ENCODE results near the gene RSPH3.
A peak's percentile ranks its signal among the peaks of the same experiment; 100 is the strongest.
"Not testable (repeated sequence)": the region's sequence is repeated elsewhere in the genome, so short reads cannot be mapped to it uniquely, and the experiment has no call there.

Gene RSPH3

DNA sequence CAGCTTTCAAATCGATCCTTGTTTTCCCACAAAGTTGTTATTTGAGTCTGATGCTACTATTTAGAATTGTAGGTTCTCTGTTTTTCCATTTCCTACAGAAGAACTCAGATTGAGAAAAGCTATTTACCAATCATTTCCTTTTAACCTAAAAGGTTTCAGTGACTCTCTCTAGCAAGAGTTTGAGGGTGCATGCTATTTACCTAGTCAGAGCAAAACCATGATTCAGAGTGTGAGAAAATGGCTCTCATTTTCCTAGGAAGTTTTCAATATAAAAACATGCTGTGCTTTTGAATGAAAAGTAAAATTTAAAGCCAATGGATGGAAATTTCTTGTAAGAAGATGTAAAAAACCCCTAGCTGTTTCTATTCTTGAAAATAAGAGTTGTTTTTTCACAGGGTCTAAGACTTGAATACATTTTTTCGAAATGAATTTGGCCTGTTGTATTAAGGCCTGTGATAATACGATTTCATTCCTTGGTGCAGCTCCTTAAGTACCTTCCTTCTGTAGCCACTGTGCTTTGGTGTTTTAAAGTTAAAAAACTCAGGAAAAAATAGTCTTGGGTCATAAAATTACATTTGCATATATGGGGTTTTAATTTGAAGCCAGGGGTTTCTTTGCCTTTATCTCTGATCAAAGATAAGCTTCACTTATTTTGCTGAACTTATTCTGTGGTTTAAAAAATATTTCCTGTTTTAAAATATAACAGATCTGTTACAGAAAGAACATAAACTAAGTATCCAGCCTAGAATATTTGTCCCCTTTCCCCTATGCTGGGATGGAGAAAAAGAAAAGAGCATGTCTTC is 18.0 kb upstream of the RSPH3 start:
- Histone ChIP-seq H3K36me3 (ENCODE audit: insufficient read depth, low read length) (no peaks in the 10 kb centered on the region), H3K9ac (ENCODE audit: low read depth, low read length) (no peak overlapping the region), H3K4me2 (ENCODE audit: low read length) (no peak overlapping the region), H3K4me3 (ENCODE audit: low read length) (no peak overlapping the region), H3K4me1 (ENCODE audit: control insufficient read depth, insufficient read depth, low read length) (no peaks in the 10 kb centered on the region), H3K9me3 (replicated peaks; ENCODE audit: low read length) (no peaks in the 10 kb centered on the region), H3K27me3 (ENCODE audit: control insufficient read depth, insufficient read depth, low read length) (no peaks in the 10 kb centered on the region)

DNA sequence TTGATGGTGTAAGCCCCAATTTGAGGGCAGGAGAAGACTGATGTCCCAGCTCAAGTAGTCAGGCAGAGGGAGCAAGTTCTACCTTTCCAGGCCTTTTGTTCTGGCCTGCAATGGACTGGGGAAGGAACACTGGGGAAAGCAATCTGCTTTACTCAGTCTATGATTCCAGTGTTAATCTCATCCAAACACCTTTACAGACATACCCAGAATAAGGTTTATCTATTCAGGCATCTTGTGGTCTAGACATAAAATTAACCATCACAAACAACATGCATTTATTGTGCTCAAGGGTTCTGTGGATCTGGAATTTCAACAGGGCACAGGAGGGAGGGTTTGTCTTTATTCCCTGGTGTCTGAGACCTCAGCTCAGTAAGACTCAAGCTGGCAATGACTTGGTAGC is 14.4 kb upstream of the RSPH3 start:
- Histone ChIP-seq H3K4me2 (ENCODE audit: low read length) (no peak overlapping the region), H3K36me3 (ENCODE audit: insufficient read depth, low read length) (no peaks in the 10 kb centered on the region), H3K4me3 (ENCODE audit: low read length) (no peak overlapping the region), H3K9me3 (replicated peaks; ENCODE audit: low read length) (no peaks in the 10 kb centered on the region), H3K4me1 (ENCODE audit: control insufficient read depth, insufficient read depth, low read length) (no peaks in the 10 kb centered on the region), H3K9ac (ENCODE audit: low read depth, low read length) (no peak overlapping the region), H3K27me3 (ENCODE audit: control insufficient read depth, insufficient read depth, low read length) (no peaks in the 10 kb centered on the region)

GRCh38 chr6:159013229-159013628 is 13.2 kb upstream of the RSPH3 start:
- no peaks in the 10 kb centered on the region for H3K9me3 ChIP-seq (replicated peaks; ENCODE audit: low read length)

GRCh38 chr6:159012201-159012600 is 12.2 kb upstream of the RSPH3 start:
- no peak overlapping the region for H3K9ac ChIP-seq (ENCODE audit: low read depth, low read length)
- H3K4me1 ChIP-seq (ENCODE audit: control insufficient read depth, insufficient read depth, low read length), result no peaks in the 10 kb centered on the region
- no peaks in the 10 kb centered on the region for H3K36me3 ChIP-seq (ENCODE audit: insufficient read depth, low read length)
- H3K27me3 ChIP-seq (ENCODE audit: control insufficient read depth, insufficient read depth, low read length), result no peaks in the 10 kb centered on the region
- no peak overlapping the region for H3K4me2 ChIP-seq (ENCODE audit: low read length)
- no peaks in the 10 kb centered on the region for H3K9me3 ChIP-seq (replicated peaks; ENCODE audit: low read length)
- no peak overlapping the region for H3K4me3 ChIP-seq (ENCODE audit: low read length)

More at GRCh38 chr6:159013229-159013628, 13.2 kb upstream of the RSPH3 start:
- Histone ChIP-seq H3K4me3 (ENCODE audit: low read length) (no peak overlapping the region), H3K4me1 (ENCODE audit: control insufficient read depth, insufficient read depth, low read length) (no peaks in the 10 kb centered on the region), H3K4me2 (ENCODE audit: low read length) (no peak overlapping the region), H3K27me3 (ENCODE audit: control insufficient read depth, insufficient read depth, low read length) (no peaks in the 10 kb centered on the region), H3K36me3 (ENCODE audit: insufficient read depth, low read length) (no peaks in the 10 kb centered on the region), H3K9ac (ENCODE audit: low read depth, low read length) (no peak overlapping the region)

DNA sequence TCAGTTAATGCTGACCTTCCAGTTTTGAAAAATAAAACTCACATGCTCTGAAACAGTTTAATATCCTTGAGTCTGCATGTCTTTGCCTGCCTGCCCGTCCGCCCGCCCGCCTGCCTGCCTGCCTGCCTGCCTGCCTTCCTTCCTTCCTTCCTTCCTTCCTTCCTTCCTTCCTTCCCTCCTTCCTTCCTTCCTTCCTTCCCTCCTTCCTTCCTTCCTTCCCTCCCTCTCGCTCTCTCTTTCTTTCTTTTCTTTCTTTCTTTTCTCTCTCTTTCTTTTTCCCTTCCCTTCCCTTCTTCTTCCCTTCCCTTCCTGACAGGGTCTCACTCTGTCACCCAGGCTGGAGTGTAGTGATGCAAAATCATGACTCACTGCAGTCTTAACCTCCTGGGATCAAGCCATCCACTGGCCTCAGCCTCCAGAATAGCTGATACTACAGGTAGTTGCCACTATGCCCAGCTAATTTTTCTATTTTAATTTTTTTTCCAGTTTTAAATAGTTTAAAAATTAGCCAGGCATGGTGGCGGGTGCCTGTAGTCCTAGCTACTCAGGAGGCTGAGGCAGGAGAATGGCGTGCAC is 10.1 kb upstream of the RSPH3 start:
- H3K9me3 ChIP-seq (replicated peaks; ENCODE audit: low read length); H3K9ac ChIP-seq (ENCODE audit: low read depth, low read length); H3K4me3 ChIP-seq (ENCODE audit: low read length): not testable (repeated sequence)

DNA sequence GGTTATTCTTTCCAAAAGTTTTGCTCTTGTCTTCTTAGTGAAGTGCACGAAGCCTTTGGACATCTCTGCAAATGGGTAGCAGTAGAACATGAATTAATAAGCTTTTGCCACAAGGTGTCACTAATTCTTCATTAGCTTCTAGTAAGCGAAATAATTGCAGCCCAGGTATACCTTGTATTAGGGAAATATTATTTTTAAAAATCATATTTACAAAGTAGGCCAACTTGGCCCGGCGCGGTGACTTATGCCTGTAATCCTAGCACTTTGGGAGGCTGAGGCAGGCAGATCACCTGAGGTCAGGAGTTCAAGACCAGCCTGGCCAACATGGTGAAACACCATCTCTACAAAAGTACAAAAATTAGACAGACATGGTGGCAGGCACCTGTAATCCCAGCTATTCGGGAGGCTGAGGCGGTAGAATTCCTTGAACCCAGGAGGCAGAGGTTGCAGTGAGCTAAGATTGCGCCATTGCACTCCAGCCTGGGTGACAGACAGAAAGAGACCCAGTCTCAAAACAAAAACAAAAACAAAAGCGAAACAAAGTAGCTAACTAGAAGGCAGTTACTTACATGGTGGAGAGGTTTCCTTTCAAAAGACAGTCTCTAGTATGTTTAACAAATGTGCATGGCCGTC is 8.8 kb upstream of the RSPH3 start:
- Histone ChIP-seq H3K9ac (ENCODE audit: low read depth, low read length) (no peak overlapping the region), H3K9me3 (replicated peaks; ENCODE audit: low read length) (no peaks in the 10 kb centered on the region), H3K4me1 (ENCODE audit: control insufficient read depth, insufficient read depth, low read length) (no peaks in the 10 kb centered on the region), H3K4me3 (ENCODE audit: low read length) (no peak overlapping the region), H3K27me3 (ENCODE audit: control insufficient read depth, insufficient read depth, low read length) (no peaks in the 10 kb centered on the region), H3K4me2 (ENCODE audit: low read length) (no peak overlapping the region), H3K36me3 (ENCODE audit: insufficient read depth, low read length) (no peaks in the 10 kb centered on the region)

More for the DNA sequence above, 10.1 kb upstream of the RSPH3 start:
- H3K4me2 ChIP-seq (ENCODE audit: low read length); H3K36me3 ChIP-seq (ENCODE audit: insufficient read depth, low read length); H3K27me3 ChIP-seq (ENCODE audit: control insufficient read depth, insufficient read depth, low read length); H3K4me1 ChIP-seq (ENCODE audit: control insufficient read depth, insufficient read depth, low read length): not testable (repeated sequence)

GRCh38 chr6:159007510-159007909 is 7.5 kb upstream of the RSPH3 start:
- no peaks in the 10 kb centered on the region for H3K27me3 ChIP-seq (ENCODE audit: control insufficient read depth, insufficient read depth, low read length)
- no peaks in the 10 kb centered on the region for H3K36me3 ChIP-seq (ENCODE audit: insufficient read depth, low read length)
- no peak overlapping the region for H3K9ac ChIP-seq (ENCODE audit: low read depth, low read length)
- no peak overlapping the region for H3K4me2 ChIP-seq (ENCODE audit: low read length)
- H3K4me3 ChIP-seq (ENCODE audit: low read length), result no peak overlapping the region
- H3K4me1 ChIP-seq (ENCODE audit: control insufficient read depth, insufficient read depth, low read length), result peaks cover 4% of the 10 kb centered on the region
- no peaks in the 10 kb centered on the region for H3K9me3 ChIP-seq (replicated peaks; ENCODE audit: low read length)

DNA sequence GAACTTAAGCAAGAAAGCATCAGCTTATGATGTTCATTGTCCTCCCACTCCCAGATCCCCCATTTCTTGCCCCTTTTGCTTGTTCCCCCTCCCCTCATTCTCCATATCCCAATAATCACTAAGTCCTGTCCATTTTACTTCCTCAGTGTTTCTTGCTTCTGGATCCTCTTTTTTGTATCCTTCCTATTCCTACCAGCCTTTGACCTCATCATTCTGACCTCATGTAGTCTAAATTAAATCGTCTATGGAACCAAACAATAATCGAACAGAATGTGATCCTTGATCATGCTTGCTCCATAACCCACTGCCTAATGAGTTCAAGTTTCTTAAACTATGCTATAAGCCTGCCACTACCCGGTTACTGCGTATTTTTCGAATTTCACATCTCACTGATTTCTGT is 5.4 kb upstream of the RSPH3 start:
- H3K9ac ChIP-seq (ENCODE audit: low read depth, low read length), result no peak overlapping the region
- no peaks in the 10 kb centered on the region for H3K27me3 ChIP-seq (ENCODE audit: control insufficient read depth, insufficient read depth, low read length)
- no peak overlapping the region for H3K4me2 ChIP-seq (ENCODE audit: low read length)
- no peak overlapping the region for H3K4me3 ChIP-seq (ENCODE audit: low read length)
- peaks cover 15% of the 10 kb centered on the region for H3K4me1 ChIP-seq (ENCODE audit: control insufficient read depth, insufficient read depth, low read length)
- no peaks in the 10 kb centered on the region for H3K36me3 ChIP-seq (ENCODE audit: insufficient read depth, low read length)
- H3K9me3 ChIP-seq (replicated peaks; ENCODE audit: low read length), result no peaks in the 10 kb centered on the region

DNA sequence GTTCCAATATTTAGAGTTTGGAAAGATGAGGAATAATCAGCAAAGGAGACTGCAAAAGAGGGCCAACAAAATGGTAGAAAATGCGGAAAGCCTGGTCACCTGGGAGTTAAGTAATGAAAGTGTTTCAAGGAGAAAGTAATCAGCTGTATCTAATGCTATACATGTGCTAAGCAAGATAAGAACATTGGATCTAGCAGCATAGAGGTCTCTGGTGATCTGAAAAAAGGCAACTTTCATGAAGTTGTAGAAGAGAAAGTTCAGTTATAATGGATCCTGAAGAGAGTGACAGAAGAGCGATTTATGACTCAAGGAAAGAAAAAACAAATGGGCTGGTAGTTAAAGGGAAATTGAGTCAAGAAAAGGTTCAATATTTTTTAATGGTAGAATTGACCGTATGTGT is 4.6 kb upstream of the RSPH3 start:
- peaks cover 16% of the 10 kb centered on the region for H3K4me1 ChIP-seq (ENCODE audit: control insufficient read depth, insufficient read depth, low read length)
- H3K9ac ChIP-seq (ENCODE audit: low read depth, low read length), result no peak overlapping the region
- no peak overlapping the region for H3K4me3 ChIP-seq (ENCODE audit: low read length)
- no peaks in the 10 kb centered on the region for H3K36me3 ChIP-seq (ENCODE audit: insufficient read depth, low read length)
- no peaks in the 10 kb centered on the region for H3K9me3 ChIP-seq (replicated peaks; ENCODE audit: low read length)
- H3K4me2 ChIP-seq (ENCODE audit: low read length), result no peak overlapping the region
- H3K27me3 ChIP-seq (ENCODE audit: control insufficient read depth, insufficient read depth, low read length), result no peaks in the 10 kb centered on the region

GRCh38 chr6:159002432-159003155 is 2.6 kb upstream of the RSPH3 start:
- Histone ChIP-seq H3K36me3 (ENCODE audit: insufficient read depth, low read length) (no peaks in the 10 kb centered on the region), H3K9ac (ENCODE audit: low read depth, low read length) (no peak overlapping the region), H3K4me1 (ENCODE audit: control insufficient read depth, insufficient read depth, low read length) (peaks cover 23% of the 10 kb centered on the region), H3K4me2 (ENCODE audit: low read length) (no peak overlapping the region), H3K4me3 (ENCODE audit: low read length) (no peak overlapping the region), H3K9me3 (replicated peaks; ENCODE audit: low read length) (no peaks in the 10 kb centered on the region), H3K27me3 (ENCODE audit: control insufficient read depth, insufficient read depth, low read length) (no peaks in the 10 kb centered on the region)

DNA sequence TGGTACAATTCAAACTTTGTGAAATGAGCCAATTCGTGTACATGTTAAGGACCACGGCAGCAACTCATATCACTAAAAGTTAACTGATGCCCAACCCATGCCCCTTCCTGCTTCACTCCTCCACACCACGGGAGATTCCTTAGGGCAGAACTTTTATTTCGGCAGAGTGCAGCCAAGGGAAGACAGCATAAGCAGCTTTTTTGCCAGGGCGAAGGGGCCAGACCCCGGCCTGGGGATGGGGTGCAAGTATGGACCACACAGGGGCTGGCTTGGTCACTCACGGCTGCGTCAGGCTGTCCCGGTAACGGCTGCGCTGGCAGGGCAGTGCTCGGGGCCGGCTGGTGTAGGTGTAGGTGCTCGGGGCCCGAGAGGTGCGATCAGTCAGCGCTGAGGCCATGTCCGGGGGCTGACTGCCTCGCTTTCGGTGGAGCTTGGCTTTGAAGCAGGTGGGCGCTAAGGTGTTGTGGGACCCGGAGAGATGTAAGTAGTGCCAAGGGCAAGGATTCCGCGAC is 792 bp downstream of the RSPH3 start:
- Histone ChIP-seq H3K9me3 (replicated peaks; ENCODE audit: low read length) (no peaks in the 10 kb centered on the region), H3K9ac (ENCODE audit: low read depth, low read length) (peak overlapping the region; percentile 83), H3K36me3 (ENCODE audit: insufficient read depth, low read length) (no peaks in the 10 kb centered on the region), H3K4me3 (ENCODE audit: low read length) (peak overlapping the region; percentile 94), H3K4me1 (ENCODE audit: control insufficient read depth, insufficient read depth, low read length) (peaks cover 27% of the 10 kb centered on the region), H3K27me3 (ENCODE audit: control insufficient read depth, insufficient read depth, low read length) (no peaks in the 10 kb centered on the region), H3K4me2 (ENCODE audit: low read length) (peak overlapping the region; percentile 99)
